ENCODE results near the gene SPDYE16. TPM values are rescaled to one million over a fixed set of nuclear protein-coding genes. Genes with fewer than 3 reads are reported as not detected.
"Not testable (repeated sequence)": the region's sequence is repeated elsewhere in the genome, so short reads cannot be mapped to it uniquely, and the experiment has no call there.

Gene SPDYE16
- total RNA-seq, 2 donors from 2014 or later: 0.41 to 0.51 TPM

DNA sequence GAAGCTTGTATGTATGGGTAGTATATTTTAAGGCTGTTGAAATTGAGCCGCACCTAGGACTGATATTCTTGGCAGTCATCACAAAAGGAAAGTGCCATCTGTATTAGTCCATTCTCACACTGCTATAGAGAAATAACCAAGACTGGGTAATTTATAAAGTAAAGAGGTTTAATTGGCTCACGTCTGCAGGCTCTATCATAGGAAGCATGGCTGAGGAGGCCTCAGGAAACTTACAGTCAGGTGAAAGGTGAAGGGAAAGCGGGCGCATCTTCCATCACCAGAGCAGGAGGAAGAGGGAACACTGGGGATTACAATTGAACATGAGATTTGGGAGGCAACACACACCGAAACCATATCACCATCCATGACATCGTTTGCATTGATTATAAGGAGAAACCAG lies 8.9 kb upstream of the SPDYE16 start:
- intact Hi-C loops (cut with DNase I); H3K27me3 ChIP-seq (replicated peaks; ENCODE audit: insufficient read depth); H3K27ac ChIP-seq; H3K36me3 ChIP-seq; DNase-seq (ENCODE audit: low spot score); H3K9me3 ChIP-seq; H3K4me3 ChIP-seq; H3K4me1 ChIP-seq (replicated peaks): not testable (repeated sequence)
- 89% methylated on average over 6 of the region's 6 CpGs for WGBS

DNA sequence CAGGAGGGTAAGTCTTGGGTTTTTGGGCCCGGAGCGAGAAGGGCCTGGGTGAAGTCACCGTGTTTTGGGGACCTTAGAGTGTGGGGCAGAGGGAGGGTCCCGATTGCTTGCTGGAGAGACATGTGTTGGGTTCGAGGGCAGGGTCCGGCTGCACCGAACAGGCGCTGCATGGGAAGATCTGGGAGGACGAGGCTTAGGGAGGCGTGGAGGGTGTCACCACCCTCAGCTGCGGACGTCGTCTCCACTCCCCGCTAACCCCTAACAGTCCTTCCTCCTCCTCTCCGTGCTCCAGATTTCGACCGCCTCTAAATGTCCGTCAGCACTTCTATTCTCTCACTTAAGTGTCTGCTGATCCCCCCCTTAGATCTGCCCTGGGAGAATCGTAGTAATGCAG lies 6.8 kb upstream of the SPDYE16 start:
- H3K9me3 ChIP-seq; DNase-seq (ENCODE audit: low spot score); H3K4me1 ChIP-seq (replicated peaks); H3K27me3 ChIP-seq (replicated peaks; ENCODE audit: insufficient read depth); intact Hi-C loops (cut with DNase I); H3K36me3 ChIP-seq: not testable (repeated sequence)
- H3K4me3 ChIP-seq: peak overlapping the region; percentile 91 to 97
- peak overlapping the region; percentile 84 to 87 for H3K27ac ChIP-seq
- WGBS: 0% methylated on average over 16 of the region's 19 CpGs

GRCh38 chr7:76549025-76549854 lies 6.1 kb upstream of the SPDYE16 start:
- Histone ChIP-seq H3K4me3 (peak overlapping the region; percentile 91 to 97), H3K27ac (peak overlapping the region; percentile 84 to 87)
- H3K4me1 ChIP-seq (replicated peaks); intact Hi-C loops (cut with DNase I); H3K27me3 ChIP-seq (replicated peaks; ENCODE audit: insufficient read depth); H3K36me3 ChIP-seq; H3K9me3 ChIP-seq: not testable (repeated sequence)
- DNase-seq (ENCODE audit: low spot score): peak; percentile 79
- peak; percentile 77 for TF ChIP-seq POLR2A (IDR thresholded peaks at IDR 0.05)
- TF ChIP-seq, protein P1, sequence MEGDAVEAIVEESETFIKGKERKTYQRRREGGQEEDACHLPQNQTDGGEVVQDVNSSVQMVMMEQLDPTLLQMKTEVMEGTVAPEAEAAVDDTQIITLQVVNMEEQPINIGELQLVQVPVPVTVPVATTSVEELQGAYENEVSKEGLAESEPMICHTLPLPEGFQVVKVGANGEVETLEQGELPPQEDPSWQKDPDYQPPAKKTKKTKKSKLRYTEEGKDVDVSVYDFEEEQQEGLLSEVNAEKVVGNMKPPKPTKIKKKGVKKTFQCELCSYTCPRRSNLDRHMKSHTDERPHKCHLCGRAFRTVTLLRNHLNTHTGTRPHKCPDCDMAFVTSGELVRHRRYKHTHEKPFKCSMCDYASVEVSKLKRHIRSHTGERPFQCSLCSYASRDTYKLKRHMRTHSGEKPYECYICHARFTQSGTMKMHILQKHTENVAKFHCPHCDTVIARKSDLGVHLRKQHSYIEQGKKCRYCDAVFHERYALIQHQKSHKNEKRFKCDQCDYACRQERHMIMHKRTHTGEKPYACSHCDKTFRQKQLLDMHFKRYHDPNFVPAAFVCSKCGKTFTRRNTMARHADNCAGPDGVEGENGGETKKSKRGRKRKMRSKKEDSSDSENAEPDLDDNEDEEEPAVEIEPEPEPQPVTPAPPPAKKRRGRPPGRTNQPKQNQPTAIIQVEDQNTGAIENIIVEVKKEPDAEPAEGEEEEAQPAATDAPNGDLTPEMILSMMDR (IDR thresholded peaks at IDR 0.05): peak in 1 of 4 experiments; percentile 19
- peak; percentile 87 for TF ChIP-seq POLR2AphosphoS5 (IDR thresholded peaks at IDR 0.05)
- WGBS: under 1% methylated on average over 38 of the region's 71 CpGs

- H3K9me3 ChIP-seq; H3K36me3 ChIP-seq; H3K4me1 ChIP-seq (replicated peaks); DNase-seq (ENCODE audit: low spot score); H3K27ac ChIP-seq; H3K4me3 ChIP-seq; intact Hi-C loops (cut with DNase I); H3K27me3 ChIP-seq (replicated peaks; ENCODE audit: insufficient read depth): not testable (repeated sequence)
- WGBS: 88% methylated on average over 2 of the region's 2 CpGs
Measured at GRCh38 chr7:76531643-76532042, 11.5 kb downstream of the SPDYE16 start.

DNA sequence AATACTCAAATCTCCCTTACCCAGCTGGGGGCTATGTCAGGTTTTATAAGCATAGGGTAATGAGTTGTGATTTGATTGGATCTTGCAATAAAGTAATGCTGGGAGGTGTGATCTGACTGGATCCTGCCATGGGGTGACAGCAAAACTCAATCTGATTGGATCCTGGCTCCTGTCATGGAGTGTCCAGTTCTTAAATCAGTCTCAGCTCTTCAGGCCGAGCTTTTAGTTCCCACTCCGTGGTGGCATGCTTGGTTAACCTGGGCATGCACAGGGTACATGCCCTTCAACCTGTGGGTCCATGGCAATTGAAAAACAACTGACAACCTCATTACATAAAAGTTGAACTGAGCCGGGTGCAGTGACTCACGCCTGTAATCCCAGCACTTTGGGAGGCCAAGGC lies 16.9 kb downstream of the SPDYE16 start:
- H3K9me3 ChIP-seq; intact Hi-C loops (cut with DNase I); H3K36me3 ChIP-seq; H3K4me1 ChIP-seq (replicated peaks); DNase-seq (ENCODE audit: low spot score); H3K27me3 ChIP-seq (replicated peaks; ENCODE audit: insufficient read depth); H3K4me3 ChIP-seq; H3K27ac ChIP-seq: not testable (repeated sequence)
- 89% methylated on average over 2 of the region's 4 CpGs for WGBS

DNA sequence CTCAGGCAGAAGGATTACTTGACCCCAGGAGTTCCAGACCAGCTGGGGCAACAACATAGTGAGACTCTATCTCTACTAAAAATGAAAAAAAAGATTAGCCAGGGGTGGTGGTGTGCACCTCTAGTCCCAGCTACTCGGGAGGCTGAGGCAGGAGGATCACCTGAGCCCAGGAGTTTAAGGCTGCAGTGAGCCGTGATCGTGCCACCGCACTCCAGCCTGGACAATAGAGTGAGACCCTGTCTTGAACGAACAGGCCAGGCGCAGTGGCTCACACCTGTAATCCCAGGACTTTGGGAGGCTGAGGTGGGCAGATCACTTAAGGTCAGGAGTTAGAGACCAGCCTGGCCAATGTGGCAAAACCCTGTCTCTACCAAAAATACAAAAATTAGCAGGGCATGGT lies 26.2 kb downstream of the SPDYE16 start:
- DNase-seq (ENCODE audit: low spot score); H3K9me3 ChIP-seq; H3K27me3 ChIP-seq (replicated peaks; ENCODE audit: insufficient read depth); H3K36me3 ChIP-seq; H3K4me3 ChIP-seq; H3K27ac ChIP-seq; H3K4me1 ChIP-seq (replicated peaks); intact Hi-C loops (cut with DNase I): not testable (repeated sequence)
- 96% methylated on average over 6 of the region's 6 CpGs for WGBS

DNA sequence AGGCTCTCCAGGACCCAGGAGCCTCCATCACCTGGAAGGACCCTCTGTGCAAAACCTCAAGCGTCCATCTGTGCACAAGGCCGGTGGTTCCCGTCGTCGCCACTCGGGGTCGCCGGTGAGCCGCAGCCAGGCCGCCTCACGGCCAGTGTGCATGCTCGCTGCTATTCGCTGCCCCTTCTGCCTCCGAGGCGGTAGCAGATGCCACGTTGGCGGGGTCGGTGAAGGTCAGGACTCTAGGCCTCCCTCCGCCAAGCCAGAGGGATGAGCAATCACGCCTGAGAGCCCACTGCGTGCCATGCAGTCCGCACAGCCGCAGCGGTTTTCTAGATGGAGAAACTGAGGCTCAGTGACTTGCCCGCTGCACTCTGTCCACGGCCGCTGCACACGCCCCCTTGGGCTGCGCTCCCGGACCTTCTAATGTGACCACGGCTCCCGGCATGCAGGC lies 27.1 kb downstream of the SPDYE16 start:
- peak; percentile 34 for DNase-seq (ENCODE audit: low spot score)
- no peak overlapping the region for H3K27ac ChIP-seq
- WGBS: 11% methylated on average over 30 of the region's 32 CpGs
- intact Hi-C loops (cut with DNase I): no loop called here
- no peaks in the 10 kb centered on the region for H3K4me1 ChIP-seq (replicated peaks)
- no peaks in the 10 kb centered on the region for H3K27me3 ChIP-seq (replicated peaks; ENCODE audit: insufficient read depth)
- no peak for TF ChIP-seq POLR2AphosphoS5 (IDR thresholded peaks at IDR 0.05)
- TF ChIP-seq, protein P1 (IDR thresholded peaks at IDR 0.05): peak in 2 of 4 experiments; percentile 66 to 89
- no peak for TF ChIP-seq POLR2A (IDR thresholded peaks at IDR 0.05)
- H3K9me3 ChIP-seq: no peaks in the 10 kb centered on the region
- H3K36me3 ChIP-seq: no peaks in the 10 kb centered on the region
- H3K4me3 ChIP-seq: no peak overlapping the region

All from prostate gland (tissue), 2 donors.